ENCODE measurements around the gene JAZF1. TPM values are rescaled to one million over a fixed set of nuclear protein-coding genes. Genes with fewer than 3 reads are reported as not detected.
"Not testable (repeated sequence)": the region's sequence is repeated elsewhere in the genome, so short reads cannot be mapped to it uniquely, and the experiment has no call there.

The JAZF1 gene
- total RNA-seq, 1 donor from 2014 or later: 33.8 TPM

GRCh38 chr7:27888736-27889135, 291.9 kb downstream of the JAZF1 start:
- Mint-ChIP-seq H3K36me3 (ENCODE audit: low read depth) (peaks cover 11% of the 10 kb centered on the region), H3K9me3 (ENCODE audit: low read depth) (peaks cover 4% of the 10 kb centered on the region), H3K27me3 (ENCODE audit: low read depth) (no peaks in the 10 kb centered on the region), H3K4me1 (ENCODE audit: low read depth) (peaks cover 34% of the 10 kb centered on the region), H3K27ac (ENCODE audit: unreplicated experiment) (no peak overlapping the region), H3K4me3 (ENCODE audit: unreplicated experiment) (no peak overlapping the region)
- no peak for DNase-seq (ENCODE audit: low spot score)
- TF ChIP-seq, protein P1, sequence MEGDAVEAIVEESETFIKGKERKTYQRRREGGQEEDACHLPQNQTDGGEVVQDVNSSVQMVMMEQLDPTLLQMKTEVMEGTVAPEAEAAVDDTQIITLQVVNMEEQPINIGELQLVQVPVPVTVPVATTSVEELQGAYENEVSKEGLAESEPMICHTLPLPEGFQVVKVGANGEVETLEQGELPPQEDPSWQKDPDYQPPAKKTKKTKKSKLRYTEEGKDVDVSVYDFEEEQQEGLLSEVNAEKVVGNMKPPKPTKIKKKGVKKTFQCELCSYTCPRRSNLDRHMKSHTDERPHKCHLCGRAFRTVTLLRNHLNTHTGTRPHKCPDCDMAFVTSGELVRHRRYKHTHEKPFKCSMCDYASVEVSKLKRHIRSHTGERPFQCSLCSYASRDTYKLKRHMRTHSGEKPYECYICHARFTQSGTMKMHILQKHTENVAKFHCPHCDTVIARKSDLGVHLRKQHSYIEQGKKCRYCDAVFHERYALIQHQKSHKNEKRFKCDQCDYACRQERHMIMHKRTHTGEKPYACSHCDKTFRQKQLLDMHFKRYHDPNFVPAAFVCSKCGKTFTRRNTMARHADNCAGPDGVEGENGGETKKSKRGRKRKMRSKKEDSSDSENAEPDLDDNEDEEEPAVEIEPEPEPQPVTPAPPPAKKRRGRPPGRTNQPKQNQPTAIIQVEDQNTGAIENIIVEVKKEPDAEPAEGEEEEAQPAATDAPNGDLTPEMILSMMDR (IDR thresholded peaks at IDR 0.05): no peak

GRCh38 chr7:27886710-27887109, 293.9 kb downstream of the JAZF1 start:
- not testable (repeated sequence) for H3K4me3 Mint-ChIP-seq (ENCODE audit: unreplicated experiment); DNase-seq (ENCODE audit: low spot score); H3K9me3 Mint-ChIP-seq (ENCODE audit: low read depth); H3K27me3 Mint-ChIP-seq (ENCODE audit: low read depth); H3K27ac Mint-ChIP-seq (ENCODE audit: unreplicated experiment); H3K36me3 Mint-ChIP-seq (ENCODE audit: low read depth)
- H3K4me1 Mint-ChIP-seq (ENCODE audit: low read depth): peaks cover 40% of the 10 kb centered on the region

DNA sequence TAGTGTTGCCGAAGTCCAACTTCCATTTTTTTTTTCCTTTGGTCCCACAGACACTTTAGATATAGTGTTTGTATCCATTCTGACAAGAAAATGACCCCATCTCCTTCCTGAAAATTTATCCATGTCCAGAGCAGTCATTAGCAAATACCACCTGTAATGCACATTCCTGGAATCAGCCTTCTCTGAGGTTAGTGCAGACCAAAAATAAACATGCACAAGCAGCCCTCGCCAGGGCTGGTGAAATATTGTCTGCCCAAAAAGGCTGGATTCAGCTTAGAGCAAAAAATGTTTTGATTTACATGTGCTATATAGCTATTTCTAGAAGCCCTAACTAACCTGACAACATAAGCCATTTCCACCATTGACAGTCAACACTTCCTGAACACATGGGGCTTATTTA, 294.9 kb downstream of the JAZF1 start:
- no peaks in the 10 kb centered on the region for H3K27me3 Mint-ChIP-seq (ENCODE audit: low read depth)
- H3K36me3 Mint-ChIP-seq (ENCODE audit: low read depth): peaks cover 3% of the 10 kb centered on the region
- peaks cover 4% of the 10 kb centered on the region for H3K9me3 Mint-ChIP-seq (ENCODE audit: low read depth)
- TF ChIP-seq, protein P1 (IDR thresholded peaks at IDR 0.05): no peak
- no peak for DNase-seq (ENCODE audit: low spot score)
- H3K27ac Mint-ChIP-seq (ENCODE audit: unreplicated experiment): no peak overlapping the region
- no peak overlapping the region for H3K4me3 Mint-ChIP-seq (ENCODE audit: unreplicated experiment)
- peaks cover 42% of the 10 kb centered on the region for H3K4me1 Mint-ChIP-seq (ENCODE audit: low read depth)

DNA sequence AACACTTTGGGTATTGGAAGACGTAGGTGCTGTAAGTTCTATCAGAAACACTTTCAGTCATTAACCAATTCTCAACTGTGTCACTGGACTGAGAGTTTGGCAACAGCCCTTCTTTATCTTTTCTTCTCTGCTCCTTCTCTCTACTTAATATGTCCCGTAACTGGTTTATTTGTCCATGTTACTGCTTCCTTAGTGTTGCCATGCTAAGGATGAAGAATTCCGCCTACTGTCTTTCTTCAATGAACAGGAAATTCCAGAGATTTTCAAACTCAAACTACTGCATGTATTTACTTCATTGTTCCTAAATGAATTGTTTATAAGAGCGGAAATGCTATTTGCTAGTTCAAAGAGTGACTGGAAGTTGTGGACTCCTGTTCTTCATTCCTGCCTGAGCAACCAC, 296.9 kb downstream of the JAZF1 start:
- Mint-ChIP-seq H3K27me3 (ENCODE audit: low read depth) (no peaks in the 10 kb centered on the region), H3K27ac (ENCODE audit: unreplicated experiment) (no peak overlapping the region)

GRCh38 chr7:27876756-27877155, 303.8 kb downstream of the JAZF1 start:
- Mint-ChIP-seq H3K27ac (ENCODE audit: unreplicated experiment) (no peak overlapping the region), H3K9me3 (ENCODE audit: low read depth) (no peaks in the 10 kb centered on the region), H3K27me3 (ENCODE audit: low read depth) (no peaks in the 10 kb centered on the region), H3K36me3 (ENCODE audit: low read depth) (no peaks in the 10 kb centered on the region), H3K4me1 (ENCODE audit: low read depth) (peaks cover 40% of the 10 kb centered on the region), H3K4me3 (ENCODE audit: unreplicated experiment) (no peak overlapping the region)
- TF ChIP-seq, protein P1 (IDR thresholded peaks at IDR 0.05): no peak
- DNase-seq (ENCODE audit: low spot score): no peak

More for the DNA sequence above, 296.9 kb downstream of the JAZF1 start:
- TF ChIP-seq, protein P1 (IDR thresholded peaks at IDR 0.05): no peak
- H3K4me1 Mint-ChIP-seq (ENCODE audit: low read depth): peaks cover 42% of the 10 kb centered on the region
- no peak for DNase-seq (ENCODE audit: low spot score)
- H3K4me3 Mint-ChIP-seq (ENCODE audit: unreplicated experiment): no peak overlapping the region
- H3K9me3 Mint-ChIP-seq (ENCODE audit: low read depth): peaks cover 4% of the 10 kb centered on the region
- peaks cover 3% of the 10 kb centered on the region for H3K36me3 Mint-ChIP-seq (ENCODE audit: low read depth)

DNA sequence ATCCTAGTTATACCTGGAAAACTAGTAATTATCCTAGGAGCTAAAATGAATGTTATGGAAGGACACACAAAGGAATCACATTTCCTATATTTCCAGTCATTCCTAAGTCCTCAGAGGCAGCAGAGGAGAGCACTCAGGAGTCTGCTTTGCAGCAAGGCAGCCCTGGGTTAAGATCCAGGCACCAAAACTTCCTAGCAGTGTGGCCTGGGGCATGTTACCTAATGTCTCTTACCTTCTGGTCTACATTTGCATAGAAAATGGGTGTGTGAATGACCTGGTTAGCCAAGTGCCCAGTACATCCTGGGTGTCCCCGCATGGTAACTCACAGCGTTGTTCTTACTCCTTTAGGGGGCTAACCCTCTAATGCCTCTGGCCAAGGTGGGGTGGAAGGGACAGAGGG, 304.8 kb downstream of the JAZF1 start:
- DNase-seq (ENCODE audit: low spot score): no peak
- Mint-ChIP-seq H3K27ac (ENCODE audit: unreplicated experiment) (no peak overlapping the region), H3K4me3 (ENCODE audit: unreplicated experiment) (no peak overlapping the region), H3K36me3 (ENCODE audit: low read depth) (no peaks in the 10 kb centered on the region), H3K4me1 (ENCODE audit: low read depth) (peaks cover 37% of the 10 kb centered on the region), H3K9me3 (ENCODE audit: low read depth) (no peaks in the 10 kb centered on the region), H3K27me3 (ENCODE audit: low read depth) (no peaks in the 10 kb centered on the region)
- TF ChIP-seq, protein P1 (IDR thresholded peaks at IDR 0.05): no peak

All from chondrocyte (in vitro differentiated cells).